Measurements from ENCODE around the gene SLC6A19. TPM values are rescaled to one million over a fixed set of nuclear protein-coding genes. Genes with fewer than 3 reads are reported as not detected.

The SLC6A19 gene
- total RNA-seq, 1 experiment from 2014 or later = not detected

DNA sequence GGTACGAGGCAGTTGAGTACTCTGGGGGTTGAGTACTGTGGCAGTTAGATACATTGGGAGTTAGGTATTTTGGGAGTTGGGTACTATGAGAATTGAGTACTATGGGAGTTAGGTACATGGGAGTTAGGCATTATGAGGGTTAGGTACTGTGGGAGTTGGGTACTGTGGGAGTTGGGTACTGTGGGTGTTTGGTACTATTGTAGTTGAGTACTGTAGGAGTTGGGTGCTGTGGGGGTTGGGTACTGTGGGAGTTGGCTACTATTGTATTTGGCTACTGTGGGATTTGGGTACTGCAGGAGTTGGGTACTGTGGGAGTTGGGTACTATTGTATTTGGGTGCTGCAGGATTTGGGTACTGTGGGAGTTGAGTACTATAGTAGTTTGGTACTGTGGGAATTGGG, 4.8 kb upstream of the SLC6A19 start:
- H3K27me3 ChIP-seq (replicated peaks; ENCODE audit: insufficient read depth, low read depth, low read length, poor library complexity) = peaks cover 42% of the 10 kb centered on the region
- no peaks in the 10 kb centered on the region for H3K4me1 ChIP-seq (ENCODE audit: insufficient read depth, low read length, poor library complexity, severe bottlenecking)
- CTCF ChIA-PET = no interaction called here
- DNase-seq (ENCODE audit: low spot score) = no peak
- H3K36me3 ChIP-seq (ENCODE audit: insufficient read depth, low read length, poor library complexity, severe bottlenecking) = no peaks in the 10 kb centered on the region
- BruUV-seq (replicated peaks) = no TSS peak
- intact Hi-C loops (cut with micrococcal nuclease; ENCODE audit: unreplicated experiment) = no loop called here
- no peak overlapping the region for H3K27ac ChIP-seq (ENCODE audit: low read depth, low read length, poor library complexity, severe bottlenecking)
- POLR2A ChIA-PET (ENCODE audit: low non-redundant PET) = no interaction called here
- H3K9me3 ChIP-seq (ENCODE audit: low read depth, low read length, poor library complexity, severe bottlenecking) = no peaks in the 10 kb centered on the region
- no peak overlapping the region for H3K4me3 ChIP-seq (ENCODE audit: low read depth, low read length, poor library complexity, severe bottlenecking)
- TF ChIP-seq CTCF (conservative IDR thresholded peaks at IDR 0.05; ENCODE audit: low read depth, low read length) (no peak), EZH2 (IDR thresholded peaks at IDR 0.05; ENCODE audit: borderline replicate concordance, low read depth, low read length, poor library complexity, severe bottlenecking) (no peak)

DNA sequence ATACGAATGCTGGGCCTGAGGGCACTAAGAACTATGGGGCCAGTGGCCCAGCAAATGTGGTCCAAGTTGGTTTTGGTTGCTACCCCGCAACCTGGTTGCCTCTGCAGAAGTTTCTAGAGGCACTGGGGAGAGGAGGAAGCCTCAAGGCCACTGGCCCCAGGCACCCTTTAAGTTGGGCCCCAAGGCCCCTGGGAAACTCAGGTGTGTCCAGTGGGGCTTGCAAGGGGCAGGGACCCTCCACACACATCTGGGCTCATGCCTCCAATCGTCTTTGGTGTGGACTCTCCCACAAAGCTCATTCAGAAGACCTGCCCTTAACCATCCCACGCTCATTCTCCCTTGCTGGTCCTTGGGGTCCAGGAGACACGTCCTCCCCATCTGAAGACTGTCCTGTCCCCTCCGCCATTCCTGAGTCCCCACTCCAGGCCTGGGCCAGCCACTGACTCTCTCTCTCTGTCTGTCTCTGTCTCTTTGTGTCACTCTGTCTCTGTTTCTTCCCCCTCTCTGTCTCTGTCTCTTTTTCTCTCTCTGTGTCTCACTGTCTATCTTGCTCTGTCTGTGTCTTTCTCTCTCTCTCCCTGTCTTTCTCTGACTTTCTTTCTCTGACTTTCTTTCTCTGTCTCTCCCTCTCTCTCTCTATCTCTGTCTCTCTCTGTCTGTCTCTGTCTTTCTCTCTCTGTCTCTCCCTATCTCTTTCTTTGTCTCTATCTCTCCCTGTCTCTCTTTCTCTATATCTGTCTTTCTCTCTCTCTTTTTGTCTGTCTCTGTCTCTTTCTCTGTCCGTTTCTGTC, 3.3 kb upstream of the SLC6A19 start:
- Histone ChIP-seq H3K9me3 (ENCODE audit: low read depth, low read length, poor library complexity, severe bottlenecking) (no peaks in the 10 kb centered on the region), H3K27me3 (replicated peaks; ENCODE audit: insufficient read depth, low read depth, low read length, poor library complexity) (peaks cover 57% of the 10 kb centered on the region), H3K4me3 (ENCODE audit: low read depth, low read length, poor library complexity, severe bottlenecking) (no peak overlapping the region), H3K36me3 (ENCODE audit: insufficient read depth, low read length, poor library complexity, severe bottlenecking) (no peaks in the 10 kb centered on the region), H3K4me1 (ENCODE audit: insufficient read depth, low read length, poor library complexity, severe bottlenecking) (no peaks in the 10 kb centered on the region), H3K27ac (ENCODE audit: low read depth, low read length, poor library complexity, severe bottlenecking) (no peak overlapping the region)
- intact Hi-C loops (cut with micrococcal nuclease; ENCODE audit: unreplicated experiment) = no loop called here
- POLR2A ChIA-PET (ENCODE audit: low non-redundant PET) = no interaction called here
- DNase-seq (ENCODE audit: low spot score) = no peak
- CTCF ChIA-PET = no interaction called here
- BruUV-seq (replicated peaks) = no TSS peak
- TF ChIP-seq CTCF (conservative IDR thresholded peaks at IDR 0.05; ENCODE audit: low read depth, low read length) (no peak), EZH2 (IDR thresholded peaks at IDR 0.05; ENCODE audit: borderline replicate concordance, low read depth, low read length, poor library complexity, severe bottlenecking) (no peak)

GRCh38 chr5:1199340-1199648, 2.1 kb upstream of the SLC6A19 start:
- Histone ChIP-seq H3K36me3 (ENCODE audit: insufficient read depth, low read length, poor library complexity, severe bottlenecking) (no peaks in the 10 kb centered on the region), H3K27me3 (replicated peaks; ENCODE audit: insufficient read depth, low read depth, low read length, poor library complexity) (peaks cover 61% of the 10 kb centered on the region), H3K9me3 (ENCODE audit: low read depth, low read length, poor library complexity, severe bottlenecking) (no peaks in the 10 kb centered on the region), H3K4me3 (ENCODE audit: low read depth, low read length, poor library complexity, severe bottlenecking) (no peak overlapping the region), H3K4me1 (ENCODE audit: insufficient read depth, low read length, poor library complexity, severe bottlenecking) (no peaks in the 10 kb centered on the region), H3K27ac (ENCODE audit: low read depth, low read length, poor library complexity, severe bottlenecking) (no peak overlapping the region)
- DNase-seq (ENCODE audit: low spot score) = no peak
- intact Hi-C loops (cut with micrococcal nuclease; ENCODE audit: unreplicated experiment) = no loop called here
- ChIA-PET POLR2A (ENCODE audit: low non-redundant PET) (no interaction called here), CTCF (no interaction called here)
- BruUV-seq (replicated peaks) = no TSS peak
- TF ChIP-seq CTCF (conservative IDR thresholded peaks at IDR 0.05; ENCODE audit: low read depth, low read length) (no peak), EZH2 (IDR thresholded peaks at IDR 0.05; ENCODE audit: borderline replicate concordance, low read depth, low read length, poor library complexity, severe bottlenecking) (no peak)

Measured in A673 (cell line).